ENCODE measurements around the gene DNAH2. TPM values are rescaled to one million over a fixed set of nuclear protein-coding genes. Genes with fewer than 3 reads are reported as not detected.

Gene DNAH2
- total RNA-seq, 1 experiment from 2014 or later = 0.17 TPM

DNA sequence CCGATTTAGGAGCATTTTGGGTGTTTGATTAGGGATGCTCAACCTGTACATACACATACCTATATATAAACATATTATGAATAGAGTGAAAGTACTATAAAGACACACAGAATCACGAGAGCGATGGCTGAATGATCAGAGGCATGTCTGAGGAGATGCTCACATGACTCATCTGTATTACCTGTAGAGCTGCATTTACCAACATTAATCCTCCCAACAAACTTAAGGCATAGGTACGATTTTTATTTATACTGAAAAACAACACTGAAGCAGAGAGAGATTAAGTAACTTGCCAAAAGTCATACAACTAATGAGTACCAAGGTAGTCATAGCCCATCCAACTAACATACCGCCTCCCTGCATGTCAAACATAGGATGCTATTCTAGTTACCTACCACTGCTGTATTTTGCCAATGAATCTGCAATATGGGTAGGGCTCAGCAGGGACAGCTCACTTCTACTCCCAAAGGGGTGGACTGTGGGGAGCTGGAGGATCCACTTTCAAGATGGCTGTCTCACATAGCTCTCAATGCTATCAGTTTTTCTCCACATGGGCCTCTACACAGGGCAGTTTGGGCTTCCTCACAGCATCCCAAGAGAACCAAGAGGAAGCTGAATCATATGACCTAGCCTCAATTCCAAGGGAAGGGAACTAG lies 147.6 kb downstream of the DNAH2 start (continued):
- TF ChIP-seq, protein P1, sequence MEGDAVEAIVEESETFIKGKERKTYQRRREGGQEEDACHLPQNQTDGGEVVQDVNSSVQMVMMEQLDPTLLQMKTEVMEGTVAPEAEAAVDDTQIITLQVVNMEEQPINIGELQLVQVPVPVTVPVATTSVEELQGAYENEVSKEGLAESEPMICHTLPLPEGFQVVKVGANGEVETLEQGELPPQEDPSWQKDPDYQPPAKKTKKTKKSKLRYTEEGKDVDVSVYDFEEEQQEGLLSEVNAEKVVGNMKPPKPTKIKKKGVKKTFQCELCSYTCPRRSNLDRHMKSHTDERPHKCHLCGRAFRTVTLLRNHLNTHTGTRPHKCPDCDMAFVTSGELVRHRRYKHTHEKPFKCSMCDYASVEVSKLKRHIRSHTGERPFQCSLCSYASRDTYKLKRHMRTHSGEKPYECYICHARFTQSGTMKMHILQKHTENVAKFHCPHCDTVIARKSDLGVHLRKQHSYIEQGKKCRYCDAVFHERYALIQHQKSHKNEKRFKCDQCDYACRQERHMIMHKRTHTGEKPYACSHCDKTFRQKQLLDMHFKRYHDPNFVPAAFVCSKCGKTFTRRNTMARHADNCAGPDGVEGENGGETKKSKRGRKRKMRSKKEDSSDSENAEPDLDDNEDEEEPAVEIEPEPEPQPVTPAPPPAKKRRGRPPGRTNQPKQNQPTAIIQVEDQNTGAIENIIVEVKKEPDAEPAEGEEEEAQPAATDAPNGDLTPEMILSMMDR (IDR thresholded peaks at IDR 0.05) = no peak
- TF ChIP-seq, protein P2, sequence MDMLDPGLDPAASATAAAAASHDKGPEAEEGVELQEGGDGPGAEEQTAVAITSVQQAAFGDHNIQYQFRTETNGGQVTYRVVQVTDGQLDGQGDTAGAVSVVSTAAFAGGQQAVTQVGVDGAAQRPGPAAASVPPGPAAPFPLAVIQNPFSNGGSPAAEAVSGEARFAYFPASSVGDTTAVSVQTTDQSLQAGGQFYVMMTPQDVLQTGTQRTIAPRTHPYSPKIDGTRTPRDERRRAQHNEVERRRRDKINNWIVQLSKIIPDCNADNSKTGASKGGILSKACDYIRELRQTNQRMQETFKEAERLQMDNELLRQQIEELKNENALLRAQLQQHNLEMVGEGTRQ (CRISPR knock-in tag; IDR thresholded peaks at IDR 0.05) = no peak
- TF ChIP-seq NFE2L1 (CRISPR knock-in tag; IDR thresholded peaks at IDR 0.05) = no peak
- TF ChIP-seq ZNF138 (CRISPR knock-in tag; conservative IDR thresholded peaks at IDR 0.05) = no peak

DNA sequence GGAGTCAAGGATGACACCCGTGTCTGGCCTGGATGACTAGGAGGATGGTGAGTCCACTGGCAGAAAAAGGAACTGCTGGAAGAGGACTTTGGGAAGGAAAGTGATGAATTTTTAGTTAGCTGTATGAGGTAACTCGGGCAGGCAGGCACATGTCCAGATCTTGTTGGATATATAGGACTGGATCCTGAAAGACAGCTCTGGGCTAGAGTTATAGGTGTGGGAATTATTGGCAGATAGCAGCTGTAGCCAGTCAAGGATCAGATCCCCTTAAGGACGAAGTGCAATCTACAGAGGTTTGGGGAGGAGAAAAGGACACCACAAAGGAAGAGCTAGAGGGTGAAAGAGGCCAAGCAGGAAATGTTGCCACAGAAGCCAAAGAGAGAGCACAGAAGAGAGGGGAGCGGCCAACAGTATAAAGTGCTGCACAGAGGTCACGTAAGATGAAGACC lies 150.4 kb downstream of the DNAH2 start:
- Mint-ChIP-seq H3K4me3 (no peak overlapping the region), H3K27me3 (ENCODE audit: low read depth) (no peaks in the 10 kb centered on the region), H3K36me3 (peaks cover 4% of the 10 kb centered on the region), H3K27ac (no peak overlapping the region), H3K9me3 (peaks cover 8% of the 10 kb centered on the region; the same call in 1 of the 2 replicates), H3K4me1 (peaks cover under 1% of the 10 kb centered on the region)
- ChIA-PET POLR2A (no interaction called here), CTCF (interaction anchor here (0.7 to 1.2 kb wide), 4 partner anchors 11 to 129 kb away, joined by 3 to 4 read pairs (median 3); partner anchors contain the start of gene NAA38)
- TF ChIP-seq KAT7 (CRISPR knock-in tag; IDR thresholded peaks at IDR 0.05; ENCODE audit: borderline replicate concordance) (no peak), TP53 (CRISPR knock-in tag; IDR thresholded peaks at IDR 0.05) (no peak)
- TF ChIP-seq, protein P3, sequence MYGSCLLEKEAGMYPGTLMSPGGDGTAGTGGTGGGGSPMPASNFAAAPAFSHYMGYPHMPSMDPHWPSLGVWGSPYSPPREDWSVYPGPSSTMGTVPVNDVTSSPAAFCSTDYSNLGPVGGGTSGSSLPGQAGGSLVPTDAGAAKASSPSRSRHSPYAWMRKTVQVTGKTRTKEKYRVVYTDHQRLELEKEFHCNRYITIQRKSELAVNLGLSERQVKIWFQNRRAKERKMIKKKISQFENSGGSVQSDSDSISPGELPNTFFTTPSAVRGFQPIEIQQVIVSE (CRISPR knock-in tag; IDR thresholded peaks at IDR 0.05; ENCODE audit: borderline replicate concordance) = no peak
- TF ChIP-seq, protein P4, sequence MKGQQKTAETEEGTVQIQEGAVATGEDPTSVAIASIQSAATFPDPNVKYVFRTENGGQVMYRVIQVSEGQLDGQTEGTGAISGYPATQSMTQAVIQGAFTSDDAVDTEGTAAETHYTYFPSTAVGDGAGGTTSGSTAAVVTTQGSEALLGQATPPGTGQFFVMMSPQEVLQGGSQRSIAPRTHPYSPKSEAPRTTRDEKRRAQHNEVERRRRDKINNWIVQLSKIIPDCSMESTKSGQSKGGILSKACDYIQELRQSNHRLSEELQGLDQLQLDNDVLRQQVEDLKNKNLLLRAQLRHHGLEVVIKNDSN (CRISPR knock-in tag; IDR thresholded peaks at IDR 0.05) = no peak
- ATAC-seq = no peak
- DNase-seq (ENCODE audit: low spot score) = no peak

DNA sequence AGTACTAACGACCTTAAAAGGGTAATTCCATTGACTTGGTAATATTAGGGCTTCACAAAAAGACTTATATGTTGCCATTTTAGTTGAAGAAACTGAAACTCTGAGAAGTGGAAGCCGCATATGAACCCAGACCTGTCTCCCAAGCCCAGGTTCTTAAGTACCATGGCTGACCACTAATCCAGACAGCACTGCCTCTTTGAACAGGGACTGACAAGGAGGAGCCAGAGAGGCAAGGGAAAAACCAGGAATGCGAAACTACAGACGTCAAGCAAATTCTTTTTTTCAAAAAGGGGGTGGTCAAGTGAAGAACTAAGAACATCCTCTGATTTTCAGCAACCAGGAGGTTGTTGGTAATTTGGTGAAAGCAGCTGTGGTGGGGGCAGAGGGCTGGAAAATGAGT lies 155.5 kb downstream of the DNAH2 start:
- ATAC-seq = no peak
- H3K36me3 Mint-ChIP-seq = no peaks in the 10 kb centered on the region
- H3K27ac Mint-ChIP-seq = peak overlapping the region; percentile 59

More for the DNA sequence above, 155.5 kb downstream of the DNAH2 start:
- no peaks in the 10 kb centered on the region for H3K27me3 Mint-ChIP-seq (ENCODE audit: low read depth)
- POLR2A ChIA-PET = no interaction called here
- CTCF ChIA-PET = no interaction called here
- no peak overlapping the region for H3K4me3 Mint-ChIP-seq
- no peaks in the 10 kb centered on the region for H3K4me1 Mint-ChIP-seq
- no peak for DNase-seq (ENCODE audit: low spot score)
- TF ChIP-seq, protein P5, sequence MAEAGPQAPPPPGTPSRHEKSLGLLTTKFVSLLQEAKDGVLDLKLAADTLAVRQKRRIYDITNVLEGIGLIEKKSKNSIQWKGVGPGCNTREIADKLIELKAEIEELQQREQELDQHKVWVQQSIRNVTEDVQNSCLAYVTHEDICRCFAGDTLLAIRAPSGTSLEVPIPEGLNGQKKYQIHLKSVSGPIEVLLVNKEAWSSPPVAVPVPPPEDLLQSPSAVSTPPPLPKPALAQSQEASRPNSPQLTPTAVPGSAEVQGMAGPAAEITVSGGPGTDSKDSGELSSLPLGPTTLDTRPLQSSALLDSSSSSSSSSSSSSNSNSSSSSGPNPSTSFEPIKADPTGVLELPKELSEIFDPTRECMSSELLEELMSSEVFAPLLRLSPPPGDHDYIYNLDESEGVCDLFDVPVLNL (CRISPR knock-in tag; IDR thresholded peaks at IDR 0.05; ENCODE audit: borderline replicate concordance, low read depth) = no peak
- TF ChIP-seq, protein P2 (CRISPR knock-in tag; IDR thresholded peaks at IDR 0.05) = no peak
- TF ChIP-seq EMX1 (CRISPR knock-in tag; IDR thresholded peaks at IDR 0.05) = no peak
- TF ChIP-seq TEAD4 (CRISPR knock-in tag; IDR thresholded peaks at IDR 0.05) = no peak
- TF ChIP-seq, protein P4 (CRISPR knock-in tag; IDR thresholded peaks at IDR 0.05) = no peak
- TF ChIP-seq, protein P6, sequence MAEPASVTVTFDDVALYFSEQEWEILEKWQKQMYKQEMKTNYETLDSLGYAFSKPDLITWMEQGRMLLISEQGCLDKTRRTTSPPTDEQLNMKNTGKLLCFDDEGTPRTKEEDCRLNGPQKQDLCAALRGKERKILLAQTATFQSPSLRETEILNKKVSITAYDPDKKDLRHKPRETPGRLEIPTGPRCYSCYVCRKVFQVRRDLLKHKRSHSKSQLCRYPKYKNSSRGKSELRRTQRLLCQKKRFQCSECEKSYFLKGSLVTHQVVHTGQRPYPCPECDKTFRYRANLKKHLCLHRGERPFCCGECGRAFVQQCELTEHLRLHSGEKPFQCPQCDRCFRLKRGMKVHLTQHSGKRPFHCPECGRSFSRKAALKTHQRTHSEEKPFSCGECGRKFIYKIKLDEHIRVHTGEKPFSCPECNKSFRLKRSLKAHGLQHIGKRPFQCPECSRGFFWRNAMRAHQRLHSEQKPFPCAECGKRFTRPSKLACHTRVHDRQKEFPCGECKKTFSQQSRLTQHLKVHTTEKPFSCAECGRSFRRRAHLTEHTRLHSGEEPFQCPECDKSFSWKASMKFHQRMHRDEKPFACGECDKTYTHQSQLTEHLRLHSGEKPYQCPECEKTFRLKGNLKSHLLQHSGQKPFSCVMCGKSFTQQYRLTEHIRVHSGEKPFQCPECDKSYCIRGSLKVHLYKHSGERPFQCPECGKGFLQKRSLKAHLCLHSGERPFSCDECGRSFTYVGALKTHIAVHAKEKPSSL (CRISPR knock-in tag; conservative IDR thresholded peaks at IDR 0.05) = no peak
- TF ChIP-seq TEAD1 (CRISPR knock-in tag; IDR thresholded peaks at IDR 0.05) = no peak
- TF ChIP-seq, protein P7, sequence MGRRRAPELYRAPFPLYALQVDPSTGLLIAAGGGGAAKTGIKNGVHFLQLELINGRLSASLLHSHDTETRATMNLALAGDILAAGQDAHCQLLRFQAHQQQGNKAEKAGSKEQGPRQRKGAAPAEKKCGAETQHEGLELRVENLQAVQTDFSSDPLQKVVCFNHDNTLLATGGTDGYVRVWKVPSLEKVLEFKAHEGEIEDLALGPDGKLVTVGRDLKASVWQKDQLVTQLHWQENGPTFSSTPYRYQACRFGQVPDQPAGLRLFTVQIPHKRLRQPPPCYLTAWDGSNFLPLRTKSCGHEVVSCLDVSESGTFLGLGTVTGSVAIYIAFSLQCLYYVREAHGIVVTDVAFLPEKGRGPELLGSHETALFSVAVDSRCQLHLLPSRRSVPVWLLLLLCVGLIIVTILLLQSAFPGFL (CRISPR knock-in tag; IDR thresholded peaks at IDR 0.05; ENCODE audit: borderline replicate concordance) = no peak
- TF ChIP-seq ZNF138 (CRISPR knock-in tag; conservative IDR thresholded peaks at IDR 0.05) = no peak
- no peaks in the 10 kb centered on the region for H3K9me3 Mint-ChIP-seq
